ENCODE data around the gene CFAP61. TPM values are rescaled to one million over a fixed set of nuclear protein-coding genes. Genes with fewer than 3 reads are reported as not detected.

The CFAP61 gene
- total RNA-seq, 2 donors from 2014 or later, result 0.27 TPM; not detected in 1

- TF ChIP-seq, protein P1, sequence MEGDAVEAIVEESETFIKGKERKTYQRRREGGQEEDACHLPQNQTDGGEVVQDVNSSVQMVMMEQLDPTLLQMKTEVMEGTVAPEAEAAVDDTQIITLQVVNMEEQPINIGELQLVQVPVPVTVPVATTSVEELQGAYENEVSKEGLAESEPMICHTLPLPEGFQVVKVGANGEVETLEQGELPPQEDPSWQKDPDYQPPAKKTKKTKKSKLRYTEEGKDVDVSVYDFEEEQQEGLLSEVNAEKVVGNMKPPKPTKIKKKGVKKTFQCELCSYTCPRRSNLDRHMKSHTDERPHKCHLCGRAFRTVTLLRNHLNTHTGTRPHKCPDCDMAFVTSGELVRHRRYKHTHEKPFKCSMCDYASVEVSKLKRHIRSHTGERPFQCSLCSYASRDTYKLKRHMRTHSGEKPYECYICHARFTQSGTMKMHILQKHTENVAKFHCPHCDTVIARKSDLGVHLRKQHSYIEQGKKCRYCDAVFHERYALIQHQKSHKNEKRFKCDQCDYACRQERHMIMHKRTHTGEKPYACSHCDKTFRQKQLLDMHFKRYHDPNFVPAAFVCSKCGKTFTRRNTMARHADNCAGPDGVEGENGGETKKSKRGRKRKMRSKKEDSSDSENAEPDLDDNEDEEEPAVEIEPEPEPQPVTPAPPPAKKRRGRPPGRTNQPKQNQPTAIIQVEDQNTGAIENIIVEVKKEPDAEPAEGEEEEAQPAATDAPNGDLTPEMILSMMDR (IDR thresholded peaks at IDR 0.05), result no peak
- Histone ChIP-seq H3K27ac (no peak overlapping the region), H3K9me3 (no peaks in the 10 kb centered on the region), H3K27me3 (replicated peaks; ENCODE audit: insufficient read depth) (no peaks in the 10 kb centered on the region), H3K4me3 (no peak overlapping the region), H3K4me1 (ENCODE audit: control insufficient read depth in 1 of 2, low read depth in 2 of 2) (no peaks in the 10 kb centered on the region), H3K36me3 (no peaks in the 10 kb centered on the region)
- DNase-seq (ENCODE audit: low spot score) (no peak), ATAC-seq (ENCODE audit: insufficient number of reproducible peaks, low FRiP score, low read depth) (no peak)
These were observed 288.1 kb downstream of the CFAP61 start for GRCh38 chr20:20340443-20340842.

GRCh38 chr20:20341371-20341770, 289.0 kb downstream of the CFAP61 start:
- Histone ChIP-seq H3K27me3 (replicated peaks; ENCODE audit: insufficient read depth) (no peaks in the 10 kb centered on the region), H3K36me3 (no peaks in the 10 kb centered on the region), H3K4me3 (no peak overlapping the region), H3K9me3 (no peaks in the 10 kb centered on the region), H3K4me1 (ENCODE audit: control insufficient read depth in 1 of 2, low read depth in 2 of 2) (no peaks in the 10 kb centered on the region), H3K27ac (no peak overlapping the region)
- DNase-seq (ENCODE audit: low spot score) (no peak), ATAC-seq (ENCODE audit: insufficient number of reproducible peaks, low FRiP score, low read depth) (no peak)
- TF ChIP-seq, protein P1 (IDR thresholded peaks at IDR 0.05), result no peak

DNA sequence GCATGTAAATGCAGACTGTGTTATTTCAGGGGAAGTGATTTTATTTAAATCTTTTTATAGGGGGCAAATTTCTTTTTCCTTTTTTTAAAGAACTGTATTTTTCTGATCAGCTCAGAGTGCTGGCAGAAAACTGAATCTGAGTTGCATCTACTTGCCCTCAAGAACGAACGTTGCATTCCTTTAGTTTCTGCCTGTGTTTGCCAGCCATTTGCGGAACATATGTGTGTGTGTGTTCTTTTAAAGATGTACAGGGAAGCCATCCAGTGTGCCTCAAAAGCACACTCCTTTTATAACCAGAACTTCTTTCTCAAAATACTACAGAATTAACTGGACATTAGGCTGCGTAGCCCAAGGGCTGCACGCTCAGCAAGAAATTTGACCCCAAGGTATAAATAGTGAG, 289.7 kb downstream of the CFAP61 start:
- Histone ChIP-seq H3K4me3 (no peak overlapping the region), H3K27me3 (replicated peaks; ENCODE audit: insufficient read depth) (no peaks in the 10 kb centered on the region), H3K4me1 (ENCODE audit: control insufficient read depth in 1 of 2, low read depth in 2 of 2) (no peaks in the 10 kb centered on the region), H3K9me3 (no peaks in the 10 kb centered on the region), H3K36me3 (no peaks in the 10 kb centered on the region), H3K27ac (no peak overlapping the region)
- DNase-seq (ENCODE audit: low spot score) (no peak), ATAC-seq (ENCODE audit: insufficient number of reproducible peaks, low FRiP score, low read depth) (no peak)
- TF ChIP-seq, protein P1 (IDR thresholded peaks at IDR 0.05), result no peak

DNA sequence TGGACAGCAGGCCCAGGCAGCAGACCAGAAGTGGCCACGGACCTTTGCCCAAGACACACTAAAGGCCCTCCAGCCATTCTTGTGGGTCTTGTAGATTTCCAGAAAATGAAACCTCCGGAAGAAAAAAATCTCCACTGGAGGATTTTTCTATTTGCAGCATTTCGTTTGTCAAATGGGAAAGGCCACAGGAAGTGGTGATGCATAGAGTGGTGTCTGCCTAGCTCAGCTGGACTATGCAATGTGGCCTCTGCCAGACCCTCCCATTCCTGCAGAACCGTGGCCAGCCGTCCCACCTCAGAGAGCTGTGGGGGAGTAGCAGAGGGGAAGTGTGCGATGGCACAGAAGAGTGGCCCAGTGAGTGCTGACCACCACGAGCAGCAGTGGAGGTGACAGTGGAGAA, 291.6 kb downstream of the CFAP61 start:
- H3K27ac ChIP-seq, result no peak overlapping the region
- H3K27me3 ChIP-seq (replicated peaks; ENCODE audit: insufficient read depth), result no peaks in the 10 kb centered on the region
- no peak for ATAC-seq (ENCODE audit: insufficient number of reproducible peaks, low FRiP score, low read depth)
- no peaks in the 10 kb centered on the region for H3K36me3 ChIP-seq
- TF ChIP-seq, protein P1 (IDR thresholded peaks at IDR 0.05), result no peak
- H3K9me3 ChIP-seq, result peaks cover 7% of the 10 kb centered on the region
- no peaks in the 10 kb centered on the region for H3K4me1 ChIP-seq (ENCODE audit: control insufficient read depth in 1 of 2, low read depth in 2 of 2)
- no peak for DNase-seq (ENCODE audit: low spot score)
- H3K4me3 ChIP-seq, result no peak overlapping the region

- no peaks in the 10 kb centered on the region for H3K4me1 ChIP-seq (ENCODE audit: control insufficient read depth in 1 of 2, low read depth in 2 of 2)
- no peak for DNase-seq (ENCODE audit: low spot score)
- TF ChIP-seq, protein P1 (IDR thresholded peaks at IDR 0.05), result no peak
- H3K27me3 ChIP-seq (replicated peaks; ENCODE audit: insufficient read depth), result no peaks in the 10 kb centered on the region
- ATAC-seq (ENCODE audit: insufficient number of reproducible peaks, low FRiP score, low read depth), result no peak
- H3K4me3 ChIP-seq, result no peak overlapping the region
- H3K36me3 ChIP-seq, result no peaks in the 10 kb centered on the region
- H3K27ac ChIP-seq, result no peak overlapping the region
- peaks cover 7% of the 10 kb centered on the region for H3K9me3 ChIP-seq
These were observed 292.1 kb downstream of the CFAP61 start for GRCh38 chr20:20344476-20344875.
